GM19395 (cell line): ENCODE results near the gene ID2.
"Not testable (repeated sequence)": the region's sequence is repeated elsewhere in the genome, so short reads cannot be mapped to it uniquely, and the experiment has no call there.

ENCODE experiments used
- ATAC-seq: cut with Tn5 transposase; IDR thresholded peaks from one replicate; pipeline ENCODE4 v1.9.1; 2021; ENCODE audit warnings: mild to moderate bottlenecking, moderate library complexity; ENCODE audit not compliant: unreplicated experiment

The ID2 gene

GRCh38 chr2:8725838-8726237, 44.0 kb downstream of the ID2 start:
- ATAC-seq, result no peak

GRCh38 chr2:8728305-8729015, 46.6 kb downstream of the ID2 start:
- no peak for ATAC-seq

- ATAC-seq, result not testable (repeated sequence)
These were observed 47.2 kb downstream of the ID2 start for GRCh38 chr2:8729101-8729500.

DNA sequence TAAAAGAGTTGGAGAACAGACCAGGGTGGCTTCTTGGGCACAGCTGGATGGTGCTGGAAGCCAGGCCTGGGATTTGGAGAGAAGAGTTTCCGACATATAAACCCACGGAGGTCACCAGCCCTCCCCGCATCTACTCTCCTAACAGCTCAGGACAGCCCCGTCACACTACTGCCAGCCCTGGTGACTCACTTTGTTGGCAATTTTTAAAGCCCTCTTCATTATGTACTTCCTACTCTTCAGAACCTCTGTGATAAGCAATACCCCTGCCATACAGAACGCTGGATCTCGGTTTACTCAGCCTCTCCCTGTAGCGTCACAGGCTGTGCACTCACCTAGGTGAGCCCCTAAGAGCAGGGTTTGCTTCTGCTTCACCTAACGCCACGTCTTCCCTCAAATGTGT, 48.1 kb downstream of the ID2 start:
- ATAC-seq, result no peak

DNA sequence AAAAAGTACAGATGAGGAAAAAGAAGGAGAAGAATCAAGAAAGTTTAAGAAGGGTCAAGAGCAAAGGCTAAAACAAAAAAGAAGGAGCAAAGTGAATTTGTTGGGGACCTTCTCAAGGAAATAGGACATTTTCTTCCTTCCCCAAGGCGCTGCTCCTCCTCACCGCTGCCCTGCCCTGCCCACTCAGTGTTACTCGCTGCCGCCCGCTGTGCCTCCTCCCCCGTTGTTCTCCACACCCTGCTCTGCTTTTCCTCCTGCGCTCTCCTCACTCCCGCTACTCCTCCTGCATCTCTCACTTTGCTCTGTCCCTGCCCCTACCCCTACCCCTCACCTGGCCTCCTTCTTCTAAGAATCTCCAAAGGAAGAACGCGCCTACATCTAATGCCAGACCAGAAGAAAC, 50.7 kb downstream of the ID2 start:
- ATAC-seq, result no peak
